ENCODE results near the gene SYNPR. TPM values are rescaled to one million over a fixed set of nuclear protein-coding genes. Genes with fewer than 3 reads are reported as not detected.

Gene SYNPR
- total RNA-seq, 1 donor = not detected

DNA sequence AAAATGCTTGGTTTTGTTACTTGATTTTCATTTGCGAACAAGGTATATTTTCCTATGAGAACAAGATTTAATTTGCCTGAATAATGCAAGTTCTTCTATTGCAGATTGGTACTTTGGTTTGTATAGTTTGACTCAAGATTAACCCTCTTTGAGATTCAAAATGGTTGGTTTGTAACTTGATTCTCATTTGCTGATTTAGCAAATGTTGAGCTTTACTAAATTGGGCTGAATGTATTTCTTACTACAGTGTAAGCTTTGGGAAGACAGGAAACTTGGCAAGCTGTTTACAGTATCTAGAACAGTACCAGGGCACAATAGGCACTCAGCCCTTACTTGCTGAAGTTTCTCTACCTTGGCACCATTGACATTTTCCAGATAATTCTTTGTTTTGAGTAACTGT, 3.7 kb upstream of the SYNPR start:
- TF ChIP-seq, protein P1, sequence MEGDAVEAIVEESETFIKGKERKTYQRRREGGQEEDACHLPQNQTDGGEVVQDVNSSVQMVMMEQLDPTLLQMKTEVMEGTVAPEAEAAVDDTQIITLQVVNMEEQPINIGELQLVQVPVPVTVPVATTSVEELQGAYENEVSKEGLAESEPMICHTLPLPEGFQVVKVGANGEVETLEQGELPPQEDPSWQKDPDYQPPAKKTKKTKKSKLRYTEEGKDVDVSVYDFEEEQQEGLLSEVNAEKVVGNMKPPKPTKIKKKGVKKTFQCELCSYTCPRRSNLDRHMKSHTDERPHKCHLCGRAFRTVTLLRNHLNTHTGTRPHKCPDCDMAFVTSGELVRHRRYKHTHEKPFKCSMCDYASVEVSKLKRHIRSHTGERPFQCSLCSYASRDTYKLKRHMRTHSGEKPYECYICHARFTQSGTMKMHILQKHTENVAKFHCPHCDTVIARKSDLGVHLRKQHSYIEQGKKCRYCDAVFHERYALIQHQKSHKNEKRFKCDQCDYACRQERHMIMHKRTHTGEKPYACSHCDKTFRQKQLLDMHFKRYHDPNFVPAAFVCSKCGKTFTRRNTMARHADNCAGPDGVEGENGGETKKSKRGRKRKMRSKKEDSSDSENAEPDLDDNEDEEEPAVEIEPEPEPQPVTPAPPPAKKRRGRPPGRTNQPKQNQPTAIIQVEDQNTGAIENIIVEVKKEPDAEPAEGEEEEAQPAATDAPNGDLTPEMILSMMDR (IDR thresholded peaks at IDR 0.05; ENCODE audit: insufficient read depth, low read length) = no peak
- no peak overlapping the region for H3K4me3 ChIP-seq (ENCODE audit: low read depth, low read length)
- DNase-seq (ENCODE audit: low read depth) = no peak

DNA sequence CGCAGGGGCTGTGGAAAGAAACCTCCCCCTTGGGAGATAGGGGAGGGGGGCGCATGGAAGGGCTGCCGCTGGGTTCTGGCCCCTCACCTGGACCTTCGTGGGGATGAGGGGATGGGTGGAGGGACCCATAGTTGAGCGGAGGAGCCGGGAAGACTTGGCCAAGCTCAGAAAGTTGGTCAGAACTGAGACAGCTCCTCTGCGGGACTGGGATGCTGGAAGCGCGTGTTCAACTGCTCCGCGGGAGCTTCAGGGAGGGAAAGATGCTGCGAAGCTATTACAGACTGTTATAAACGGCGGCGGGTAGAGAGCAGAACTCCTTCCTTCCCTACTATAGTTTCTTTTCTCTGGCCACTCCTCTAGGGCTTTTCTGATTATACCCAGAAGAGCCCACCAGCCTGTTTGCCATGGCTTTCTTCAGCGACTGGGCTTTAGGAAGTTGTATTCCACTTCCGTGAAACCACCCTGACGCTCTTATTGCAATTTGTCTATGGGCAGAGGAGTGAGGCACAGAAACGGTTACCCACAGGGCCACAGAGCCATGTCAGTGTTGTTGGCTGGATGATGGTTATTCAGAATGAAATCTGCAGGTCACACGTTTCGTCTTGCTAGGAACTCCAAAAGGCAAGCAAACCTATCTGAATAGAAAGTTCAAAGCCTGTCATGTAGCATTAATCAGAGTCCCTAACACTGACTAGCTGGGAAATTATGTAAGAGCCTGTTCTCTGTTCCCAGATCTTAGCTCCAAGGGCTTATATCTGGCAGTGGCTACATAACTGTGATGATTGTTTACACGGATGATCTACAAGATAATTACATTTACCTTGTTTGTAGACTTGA, 1.1 kb downstream of the SYNPR start:
- peak; percentile 1 for DNase-seq (ENCODE audit: low read depth)
- H3K4me3 ChIP-seq (ENCODE audit: low read depth, low read length) = no peak overlapping the region
- TF ChIP-seq, protein P1 (IDR thresholded peaks at IDR 0.05; ENCODE audit: insufficient read depth, low read length) = no peak

DNA sequence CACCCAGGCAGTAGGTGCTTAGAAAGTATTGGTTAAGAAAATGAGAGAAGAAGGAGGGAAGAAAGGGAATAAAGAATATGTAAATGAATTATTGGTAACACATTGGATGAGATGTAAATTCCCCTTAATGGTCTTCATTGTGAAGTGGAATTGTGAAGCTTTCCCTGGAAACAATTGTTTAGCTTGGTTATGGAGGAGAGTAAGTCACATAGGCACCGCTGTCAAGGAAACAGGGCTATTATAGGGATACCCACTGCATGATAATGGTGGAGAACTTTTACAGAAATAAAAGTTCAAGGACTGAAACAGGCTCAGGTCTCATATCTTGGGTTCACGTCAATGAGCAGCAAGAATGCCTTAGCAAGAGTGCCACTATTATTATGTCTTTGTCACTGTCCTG, 9.5 kb downstream of the SYNPR start:
- TF ChIP-seq, protein P1 (IDR thresholded peaks at IDR 0.05; ENCODE audit: insufficient read depth, low read length) = no peak
- H3K4me3 ChIP-seq (ENCODE audit: low read depth, low read length) = no peak overlapping the region
- no peak for DNase-seq (ENCODE audit: low read depth)

DNA sequence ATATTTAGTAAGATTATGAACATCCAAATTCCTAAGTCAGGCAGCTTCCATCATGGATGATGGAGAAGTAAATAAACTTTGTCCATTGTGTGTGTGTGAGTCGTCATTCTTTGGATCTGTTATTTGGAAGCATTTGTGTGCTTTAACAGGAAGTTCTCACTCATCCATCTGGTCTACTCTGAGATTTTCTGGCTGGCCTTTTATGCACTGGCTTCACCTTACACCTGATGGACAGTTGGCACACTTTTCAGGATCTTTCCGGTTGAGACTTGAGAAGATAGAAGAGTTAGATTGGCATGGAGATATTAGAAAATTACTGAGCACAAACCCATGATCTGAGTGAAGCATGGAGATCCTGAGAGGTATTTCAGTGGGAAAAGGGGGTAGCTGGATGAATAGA, 12.6 kb downstream of the SYNPR start:
- no peak for DNase-seq (ENCODE audit: low read depth)
- no peak overlapping the region for H3K4me3 ChIP-seq (ENCODE audit: low read depth, low read length)
- TF ChIP-seq, protein P1 (IDR thresholded peaks at IDR 0.05; ENCODE audit: insufficient read depth, low read length) = no peak

DNA sequence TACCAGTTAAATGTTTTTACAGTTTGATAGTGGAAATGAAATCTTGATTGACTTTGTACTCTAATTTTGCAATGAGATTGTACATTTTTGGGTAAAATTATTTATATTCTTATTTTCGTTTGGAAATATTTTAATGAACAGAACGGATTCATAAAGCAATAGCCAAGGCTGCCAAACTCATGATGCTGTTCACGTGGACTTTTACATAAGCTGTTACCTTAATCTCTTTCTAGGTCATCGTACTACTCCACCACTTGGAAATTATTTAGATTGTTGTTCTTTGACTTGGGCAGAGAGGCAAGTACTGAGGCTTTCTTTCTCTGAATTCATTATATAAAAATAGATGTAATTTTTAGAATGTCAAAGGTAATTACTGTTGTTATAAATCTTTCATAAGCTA, 16.2 kb downstream of the SYNPR start:
- no peak overlapping the region for H3K4me3 ChIP-seq (ENCODE audit: low read depth, low read length)
- TF ChIP-seq, protein P1 (IDR thresholded peaks at IDR 0.05; ENCODE audit: insufficient read depth, low read length) = no peak
- no peak for DNase-seq (ENCODE audit: low read depth)

DNA sequence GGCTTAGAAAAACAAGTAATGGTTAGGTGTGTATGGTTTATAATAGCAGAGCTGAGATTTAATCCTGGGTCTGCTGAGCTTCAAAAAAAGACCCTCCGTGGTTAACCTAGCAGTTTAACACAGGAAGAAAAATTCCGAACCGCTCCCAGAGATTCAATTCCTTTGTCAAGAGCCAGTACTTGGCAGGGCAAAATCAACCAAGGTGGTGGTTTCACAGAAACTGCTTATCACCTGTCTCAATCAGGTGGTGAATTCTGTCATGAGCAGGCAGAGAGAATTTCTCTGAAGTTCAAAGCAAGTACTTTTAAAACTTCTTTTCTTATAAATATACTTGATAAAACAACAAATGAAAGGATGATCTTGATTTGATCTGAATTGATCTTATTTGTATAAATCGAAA, 17.2 kb downstream of the SYNPR start:
- H3K4me3 ChIP-seq (ENCODE audit: low read depth, low read length) = no peak overlapping the region
- DNase-seq (ENCODE audit: low read depth) = no peak
- TF ChIP-seq, protein P1 (IDR thresholded peaks at IDR 0.05; ENCODE audit: insufficient read depth, low read length) = no peak
